Camera-type eye (tissue), 1 donor: ENCODE results near the gene RGL4. TPM values are rescaled to one million over a fixed set of nuclear protein-coding genes. Genes with fewer than 3 reads are reported as not detected.

ENCODE experiments used
- total RNA-seq: library from RNA; depleted of rRNA; stranded (reverse); fragments of >200 nt; gene quantifications from one replicate; pipeline ENCODE4 v1.2.3, GENCODE V29; 2014

Gene RGL4, protein sequence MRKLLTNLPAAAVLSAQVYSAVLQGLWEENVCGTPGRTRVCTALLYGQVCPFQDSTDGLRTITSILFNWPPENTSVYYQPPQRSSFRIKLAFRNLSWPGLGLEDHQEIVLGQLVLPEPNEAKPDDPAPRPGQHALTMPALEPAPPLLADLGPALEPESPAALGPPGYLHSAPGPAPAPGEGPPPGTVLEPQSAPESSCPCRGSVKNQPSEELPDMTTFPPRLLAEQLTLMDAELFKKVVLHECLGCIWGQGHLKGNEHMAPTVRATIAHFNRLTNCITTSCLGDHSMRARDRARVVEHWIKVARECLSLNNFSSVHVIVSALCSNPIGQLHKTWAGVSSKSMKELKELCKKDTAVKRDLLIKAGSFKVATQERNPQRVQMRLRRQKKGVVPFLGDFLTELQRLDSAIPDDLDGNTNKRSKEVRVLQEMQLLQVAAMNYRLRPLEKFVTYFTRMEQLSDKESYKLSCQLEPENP
- total RNA-seq = not detected

DNA sequence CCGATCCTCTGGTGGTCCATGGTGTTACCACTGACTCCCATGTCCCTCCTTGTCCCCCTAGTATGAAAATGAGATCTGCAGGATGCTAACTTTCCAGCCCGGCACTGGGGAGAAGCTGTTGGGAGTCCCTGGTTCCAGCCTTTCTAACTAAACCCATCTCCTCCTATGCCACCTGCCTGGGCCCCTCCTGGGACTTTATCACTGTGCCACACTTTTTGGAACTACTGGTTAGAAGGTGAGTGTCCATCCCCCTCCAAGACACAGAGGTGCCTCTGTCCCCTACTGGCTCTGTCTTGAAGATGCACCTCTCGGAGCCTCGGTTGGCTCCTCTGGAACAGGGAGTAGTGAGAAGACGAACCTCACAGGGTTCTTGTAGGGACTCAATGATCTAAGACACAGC, at the start of gene RGL4:
RGL4 (plus strand) TSS at position 301 of the 400 bp plus-strand sequence. CDS start 1,018 bp downstream, outside the sequence.

Other genes starting within 250 kb of the RGL4 start
- not detected for gene IGLL1, start 110.7 kb upstream of the RGL4 start, total RNA-seq
- 0.77 TPM for gene DRICH1, start 58.7 kb upstream of the RGL4 start, total RNA-seq
- 11.4 TPM for gene ZNF70, start 60.1 kb downstream of the RGL4 start, total RNA-seq
- not detected for gene VPREB3, start 63.4 kb downstream of the RGL4 start, total RNA-seq
- gene C22orf15, start 72.0 kb downstream of the RGL4 start, total RNA-seq = 0.88 TPM
- 4.8 TPM for gene CHCHD10, start 77.0 kb downstream of the RGL4 start, total RNA-seq
- gene MMP11, start 81.8 kb downstream of the RGL4 start, total RNA-seq = 13.6 TPM
- 61.6 TPM for gene SMARCB1, start 96.0 kb downstream of the RGL4 start, total RNA-seq
- 1.2 TPM for gene DERL3, start 148.0 kb downstream of the RGL4 start, total RNA-seq
- 33.2 TPM for gene SLC2A11, start 166.9 kb downstream of the RGL4 start, total RNA-seq
- 98.0 TPM for gene MIF, start 203.4 kb downstream of the RGL4 start, total RNA-seq